LNCAP (cell line): ENCODE results near the gene RAP2C.

Source experiments
- TF ChIP-seq, protein P1 (sequence below): fragments of 450-650 bp; IDR thresholded peaks from 2 replicates; pipeline ENCODE4 v1.5.1; 2017; ENCODE audit warnings: mild to moderate bottlenecking

RAP2C gene

DNA sequence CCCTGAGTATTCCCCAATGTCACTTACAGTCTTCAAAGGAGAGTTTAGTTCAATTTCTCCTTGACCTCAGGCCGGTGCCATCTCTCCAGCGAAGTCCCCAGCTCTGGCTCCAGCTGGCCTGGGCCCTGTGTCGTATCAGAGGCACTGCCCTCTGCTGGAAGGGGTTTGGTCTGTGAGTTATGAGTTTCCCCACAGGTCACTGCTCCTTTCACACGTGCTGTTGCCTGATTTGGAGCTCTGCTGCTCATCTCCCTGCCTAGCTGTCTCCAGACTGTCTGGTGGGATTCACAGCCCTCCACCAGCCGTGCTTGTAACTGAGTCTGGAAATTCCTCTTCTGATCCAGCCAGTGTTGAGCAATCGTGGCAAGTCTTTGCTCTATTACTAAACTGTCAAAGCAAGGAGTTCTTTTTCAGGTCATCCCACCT lies at the start of gene RAP2C:
Gene RAP2C, minus strand, starts transcription at position 105 of the 426 bp plus-strand sequence. CDS start 2,179 bp downstream, outside the sequence.
- TF ChIP-seq, protein P1, sequence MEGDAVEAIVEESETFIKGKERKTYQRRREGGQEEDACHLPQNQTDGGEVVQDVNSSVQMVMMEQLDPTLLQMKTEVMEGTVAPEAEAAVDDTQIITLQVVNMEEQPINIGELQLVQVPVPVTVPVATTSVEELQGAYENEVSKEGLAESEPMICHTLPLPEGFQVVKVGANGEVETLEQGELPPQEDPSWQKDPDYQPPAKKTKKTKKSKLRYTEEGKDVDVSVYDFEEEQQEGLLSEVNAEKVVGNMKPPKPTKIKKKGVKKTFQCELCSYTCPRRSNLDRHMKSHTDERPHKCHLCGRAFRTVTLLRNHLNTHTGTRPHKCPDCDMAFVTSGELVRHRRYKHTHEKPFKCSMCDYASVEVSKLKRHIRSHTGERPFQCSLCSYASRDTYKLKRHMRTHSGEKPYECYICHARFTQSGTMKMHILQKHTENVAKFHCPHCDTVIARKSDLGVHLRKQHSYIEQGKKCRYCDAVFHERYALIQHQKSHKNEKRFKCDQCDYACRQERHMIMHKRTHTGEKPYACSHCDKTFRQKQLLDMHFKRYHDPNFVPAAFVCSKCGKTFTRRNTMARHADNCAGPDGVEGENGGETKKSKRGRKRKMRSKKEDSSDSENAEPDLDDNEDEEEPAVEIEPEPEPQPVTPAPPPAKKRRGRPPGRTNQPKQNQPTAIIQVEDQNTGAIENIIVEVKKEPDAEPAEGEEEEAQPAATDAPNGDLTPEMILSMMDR, result peak; percentile 52

DNA sequence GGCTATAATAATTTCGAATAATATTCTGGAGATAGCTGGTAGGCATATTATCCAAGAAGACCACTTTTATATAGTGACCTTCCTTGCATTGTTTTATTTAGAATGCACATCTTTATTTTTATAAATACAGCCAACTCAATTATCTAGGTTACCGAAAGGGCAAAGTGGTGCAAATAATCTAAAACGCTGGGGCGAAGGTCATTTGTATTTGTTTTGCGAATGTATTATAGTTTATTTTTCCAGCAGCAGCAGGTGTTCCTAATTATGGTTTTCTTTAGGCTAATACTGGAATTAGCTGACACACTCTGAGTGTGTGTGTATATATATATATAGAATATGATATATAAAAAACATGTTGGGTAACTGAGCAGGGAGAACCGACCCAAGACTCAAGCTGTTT lies 48.1 kb upstream of the RAP2C start:
- TF ChIP-seq, protein P1, result no peak

DNA sequence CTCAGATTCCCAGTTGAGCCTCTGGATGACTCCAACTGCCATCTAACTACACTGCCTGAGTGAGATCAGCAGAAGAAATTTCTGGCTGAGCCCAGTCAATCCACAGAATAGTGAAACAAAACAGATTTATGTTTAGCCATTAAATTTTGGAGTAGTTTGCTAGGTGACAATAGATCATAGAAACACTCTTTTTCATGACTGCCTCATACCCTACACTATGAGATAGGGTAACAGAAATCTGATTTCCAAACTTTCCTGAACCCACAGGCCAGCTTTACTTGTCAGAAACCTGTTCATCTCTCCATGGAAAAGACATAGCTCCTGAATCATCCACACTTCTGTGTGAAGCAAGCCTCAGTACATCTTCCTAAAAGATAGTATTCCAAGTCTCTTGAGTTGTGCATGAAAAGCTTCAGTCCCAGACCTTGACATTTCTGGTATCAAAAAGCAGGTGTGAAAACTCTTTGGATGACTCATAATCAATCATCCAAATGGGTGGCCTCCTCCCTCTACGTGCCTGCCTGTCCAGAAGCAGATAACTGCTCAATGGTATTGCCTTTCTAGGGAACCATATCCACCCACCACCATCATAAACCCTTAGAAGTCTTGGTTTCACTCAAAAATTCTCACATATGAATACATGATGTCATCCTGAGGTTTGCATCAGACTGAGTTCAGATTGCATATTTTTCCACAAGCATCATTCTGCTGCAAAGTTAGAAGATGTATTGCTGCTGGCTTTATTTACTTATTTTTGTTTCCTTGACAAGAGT lies 47.5 kb upstream of the RAP2C start:
- TF ChIP-seq, protein P1, result no peak

- TF ChIP-seq, protein P1, result no peak
Observed at GRCh38 chrX:132263127-132263526, 43.9 kb upstream of the RAP2C start.

GRCh38 chrX:132258509-132258908 lies 39.3 kb upstream of the RAP2C start:
- TF ChIP-seq, protein P1, result no peak

- TF ChIP-seq, protein P1, result no peak
Observed at GRCh38 chrX:132257116-132257515, 37.9 kb upstream of the RAP2C start.

DNA sequence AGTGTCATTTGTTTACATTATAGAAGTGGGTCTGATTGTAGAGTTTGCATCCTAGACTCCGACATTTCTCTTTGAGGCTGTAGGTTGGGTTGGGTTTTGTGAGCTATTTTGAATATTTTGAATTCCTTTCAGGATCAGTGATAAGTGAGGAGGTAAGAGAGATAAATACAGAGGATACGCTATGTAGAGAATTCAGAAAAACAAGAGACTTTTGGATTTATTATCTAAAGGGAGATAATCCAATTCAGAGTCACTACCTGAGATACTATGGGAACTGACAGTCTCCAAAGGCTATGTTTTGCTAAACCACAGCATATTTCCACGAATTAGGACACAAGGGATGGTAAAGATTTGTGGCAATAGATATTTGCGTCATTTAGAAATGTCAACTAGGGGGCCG lies 16.9 kb upstream of the RAP2C start:
- TF ChIP-seq, protein P1, result no peak
